Pancreas (tissue), 10 donors: ENCODE measurements around the gene SAMD11. TPM values are rescaled to one million over a fixed set of nuclear protein-coding genes. Genes with fewer than 3 reads are reported as not detected.

Experiments used
- ATAC-seq, 4 donors: fragments of 200-7000 bp; cut with Tn5 transposase; one replicate each; pipeline versions ENCODE4 v1.8.0 to v1.9.1; 2020; ENCODE audit warnings: mild to moderate bottlenecking in 4 of 4, moderate library complexity in 4 of 4
- DNase-seq, 6 donors: peaks; one replicate each; pipeline ENCODE4 v3.0.0-alpha.2; 2020
- FAIRE-seq: peaks from 2 replicates; lab custom pipeline; 2012; peaks lifted over from hg19 to GRCh38; lab: Jason Lieb, UNC
- H3K27ac ChIP-seq, 4 donors: fragments of 200-600 bp; sonication (generic); 1 replicate in 3 of 4; 2 replicates in 1 of 4; pipeline versions ENCODE4 v1.5.0 to v1.8.0; 2020
- H3K27me3 ChIP-seq, 4 donors: fragments of 200-600 bp; one replicate each; pipeline ENCODE4 v1.8.0; 2021
- H3K36me3 ChIP-seq, 3 donors: fragments of 200-600 bp; sonication (generic) in 1 of 3; one replicate each; pipeline versions ENCODE4 v1.5.0 to v1.8.0; 2020 to 2021
- H3K4me1 ChIP-seq, 3 donors: fragments of 200-600 bp; one replicate each; pipeline ENCODE4 v1.8.0; 2021
- H3K4me3 ChIP-seq, 4 donors: fragments of 200-600 bp; sonication (generic) in 2 of 4; one replicate each; pipeline versions ENCODE4 v1.5.0 to v1.8.0; 2020 to 2021
- H3K9me3 ChIP-seq, 4 donors: fragments of 200-600 bp; one replicate each; pipeline ENCODE4 v1.8.0; 2021
- WGBS, 2 donors: extraction: QIAGEN DNeasy Blood & Tissue Kit; methylation state at CpG; one replicate each; pipeline ENCODE4 v1.1.7; 2013; 5-methylcytosine and 5-hydroxymethylcytosine counted together
- intact Hi-C, 3 donors: fragments of 100-400 bp; cut with DNase I; formaldehyde crosslinking; loops; one replicate each; pipeline versions ENCODE4 v1.11.1 to v1.14.2; 2022
- polyA plus RNA-seq, 2 donors: library from polyadenylated mRNA; stranded (reverse); fragments of 200-250 nt; gene quantifications; one replicate each; pipeline ENCODE4 v1.2.3, GENCODE V29; 2013
- total RNA-seq, 6 donors: library from RNA; stranded (reverse); fragmentation: NEBNext Ultra II Directional in 4 of 6; extraction: Animal tissue kit (Norgen Biotek cat#: 25700) in 4 of 6; gene quantifications; one replicate each; pipeline versions ENCODE4 v1.2.1 to v1.2.4, GENCODE V29; 2021 to 2023
- TF ChIP-seq, protein P1 (sequence below), 4 donors: fragments of 200-600 bp; sonication (generic) in 3 of 4; IDR thresholded peaks; one replicate each; pipeline versions ENCODE4 v1.5.0 to v1.8.0; 2021; ENCODE audit warnings: antibody characterized with exemption in 4 of 4
- donor health status: healthy with polysubstance abuse.
- donor health status: DM: no; HTN: no; CAD: no; lungs with moderate emphysema.
- donor health status: DM: no; HTN: no; CAD: no.
- donor health status: control.
- donor health status: control.
- donor health status: Bipolar disorder and iron deficiency.
- donor health status: DM: yes; HTN: yes; CAD: no.
- donor health status: DM: no; HTN: no; CAD: no.
- donor health status: DM: no; HTN: no; CAD: no.
- donor health status: DM: yes; HTN: yes; CAD: no.

Gene SAMD11
- total and polyA plus RNA-seq, 8 donors = 0.19 to 23.7 (median 3.5) TPM

DNA sequence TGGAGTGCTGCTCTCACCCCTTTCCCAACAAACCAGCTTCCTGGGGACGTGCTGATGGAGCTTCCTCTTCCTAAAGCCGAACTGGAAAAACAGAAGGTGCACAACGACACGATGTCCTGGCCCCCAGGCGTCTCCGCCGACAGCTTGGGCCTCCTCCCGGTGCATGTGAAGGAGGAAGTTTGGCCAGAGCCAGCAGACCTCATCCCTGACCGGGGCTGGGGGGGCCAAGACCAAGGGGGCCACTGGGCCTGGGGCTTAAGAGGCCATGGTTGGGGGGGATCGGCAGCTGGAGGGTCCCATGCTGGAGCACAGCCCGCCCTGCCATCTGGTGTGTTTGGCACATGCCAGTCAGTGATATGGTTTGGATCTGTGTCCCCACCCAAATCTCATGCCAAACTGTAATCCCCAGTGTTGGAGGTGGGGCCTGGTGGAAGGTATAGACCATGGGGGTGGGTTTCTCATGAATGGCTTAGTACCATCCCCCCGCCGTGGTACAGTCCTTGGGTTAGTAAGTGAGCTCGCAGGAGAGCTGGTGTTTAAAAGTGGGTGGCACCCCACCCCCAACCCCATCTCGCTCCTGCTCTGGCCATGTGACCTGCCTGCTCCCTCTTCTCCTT, 69.8 kb downstream of the SAMD11 start:
- no peak for FAIRE-seq
- no peak for DNase-seq

More for the DNA sequence above, 69.8 kb downstream of the SAMD11 start:
- H3K9me3 ChIP-seq = no peaks in the 10 kb centered on the region
- ATAC-seq = no peak
- H3K4me1 ChIP-seq = no peaks in the 10 kb centered on the region
- TF ChIP-seq, protein P1, sequence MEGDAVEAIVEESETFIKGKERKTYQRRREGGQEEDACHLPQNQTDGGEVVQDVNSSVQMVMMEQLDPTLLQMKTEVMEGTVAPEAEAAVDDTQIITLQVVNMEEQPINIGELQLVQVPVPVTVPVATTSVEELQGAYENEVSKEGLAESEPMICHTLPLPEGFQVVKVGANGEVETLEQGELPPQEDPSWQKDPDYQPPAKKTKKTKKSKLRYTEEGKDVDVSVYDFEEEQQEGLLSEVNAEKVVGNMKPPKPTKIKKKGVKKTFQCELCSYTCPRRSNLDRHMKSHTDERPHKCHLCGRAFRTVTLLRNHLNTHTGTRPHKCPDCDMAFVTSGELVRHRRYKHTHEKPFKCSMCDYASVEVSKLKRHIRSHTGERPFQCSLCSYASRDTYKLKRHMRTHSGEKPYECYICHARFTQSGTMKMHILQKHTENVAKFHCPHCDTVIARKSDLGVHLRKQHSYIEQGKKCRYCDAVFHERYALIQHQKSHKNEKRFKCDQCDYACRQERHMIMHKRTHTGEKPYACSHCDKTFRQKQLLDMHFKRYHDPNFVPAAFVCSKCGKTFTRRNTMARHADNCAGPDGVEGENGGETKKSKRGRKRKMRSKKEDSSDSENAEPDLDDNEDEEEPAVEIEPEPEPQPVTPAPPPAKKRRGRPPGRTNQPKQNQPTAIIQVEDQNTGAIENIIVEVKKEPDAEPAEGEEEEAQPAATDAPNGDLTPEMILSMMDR (IDR thresholded peaks at IDR 0.05) = no peak
- no peaks in the 10 kb centered on the region for H3K27me3 ChIP-seq
- 76 to 77% methylated on average over 15 of the region's 15 CpGs for WGBS, 2 donors
- no peak overlapping the region for H3K27ac ChIP-seq
- intact Hi-C loops = no loop called here
- H3K36me3 ChIP-seq = no peaks in the 10 kb centered on the region
- H3K4me3 ChIP-seq = no peak overlapping the region

Other genes starting within 250 kb of the SAMD11 start
- under 1 TPM in 2 of 6 donors, not detected in 4; 0.23 to 0.24 TPM for gene OR4F16, start 237.3 kb upstream of the SAMD11 start, total RNA-seq
- not detected for gene OR4F16, start 237.3 kb upstream of the SAMD11 start, polyA plus RNA-seq
- 10 to 100 TPM; 23.3 to 43.9 (median 30.7) TPM for gene NOC2L, start 35.3 kb downstream of the SAMD11 start, total RNA-seq
- 10 to 100 TPM; 79.3 to 86.5 TPM for gene NOC2L, start 35.3 kb downstream of the SAMD11 start, polyA plus RNA-seq
- gene KLHL17, start 36.7 kb downstream of the SAMD11 start, total RNA-seq = 10 to 100 TPM in 1 of 6 donors, 1 to 10 TPM in 5; 3.1 to 12.0 (median 5.9) TPM
- gene KLHL17, start 36.7 kb downstream of the SAMD11 start, polyA plus RNA-seq = 10 to 100 TPM; 22.7 to 24.1 TPM
- 1 to 10 TPM in 2 of 6 donors, under 1 TPM in 4; 0.16 to 1.5 (median 0.40) TPM for gene PLEKHN1, start 42.6 kb downstream of the SAMD11 start, total RNA-seq
- 1 to 10 TPM in 1 of 2 donors, under 1 TPM in 1; 0.52 to 2.8 TPM for gene PLEKHN1, start 42.6 kb downstream of the SAMD11 start, polyA plus RNA-seq
- gene PERM1, start 58.2 kb downstream of the SAMD11 start, total RNA-seq = under 1 TPM in 2 of 6 donors, not detected in 4; 0.04 to 0.32 TPM
- under 1 TPM; 0.15 to 0.35 TPM for gene PERM1, start 58.2 kb downstream of the SAMD11 start, polyA plus RNA-seq
- 10 to 100 TPM; 13.2 to 29.4 (median 21.3) TPM for gene HES4, start 76.2 kb downstream of the SAMD11 start, total RNA-seq
- 10 to 100 TPM; 31.9 to 46.4 TPM for gene HES4, start 76.2 kb downstream of the SAMD11 start, polyA plus RNA-seq
- 10 to 100 TPM in 2 of 6 donors, 1 to 10 TPM in 4; 4.3 to 19.4 (median 6.6) TPM for gene ISG15, start 89.6 kb downstream of the SAMD11 start, total RNA-seq
- 10 to 100 TPM; 25.9 to 45.0 TPM for gene ISG15, start 89.6 kb downstream of the SAMD11 start, polyA plus RNA-seq
- 100 to 1,000 TPM in 1 of 6 donors, 10 to 100 TPM in 5; 40.5 to 107 (median 64.0) TPM for gene AGRN, start 96.2 kb downstream of the SAMD11 start, total RNA-seq
- gene AGRN, start 96.2 kb downstream of the SAMD11 start, polyA plus RNA-seq = 100 to 1,000 TPM in 1 of 2 donors, 10 to 100 TPM in 1; 94.7 to 166 TPM
- under 1 TPM in 4 of 6 donors, not detected in 2; 0.12 to 0.37 (median 0.16) TPM for gene RNF223, start 150.4 kb downstream of the SAMD11 start, total RNA-seq
- gene RNF223, start 150.4 kb downstream of the SAMD11 start, polyA plus RNA-seq = under 1 TPM; 0.05 to 0.34 TPM
- gene C1orf159, start 192.2 kb downstream of the SAMD11 start, total RNA-seq = 1 to 10 TPM; 3.0 to 6.7 (median 4.0) TPM
- gene C1orf159, start 192.2 kb downstream of the SAMD11 start, polyA plus RNA-seq = 10 to 100 TPM; 20.9 to 30.7 TPM
- under 1 TPM in 5 of 6 donors, not detected in 1; 0.20 to 0.51 (median 0.38) TPM for gene TTLL10, start 250.0 kb downstream of the SAMD11 start, total RNA-seq
- 1 to 10 TPM; 1.0 to 1.6 TPM for gene TTLL10, start 250.0 kb downstream of the SAMD11 start, polyA plus RNA-seq